Measurements from ENCODE around the gene ICAM3. TPM values are rescaled to one million over a fixed set of nuclear protein-coding genes. Genes with fewer than 3 reads are reported as not detected.

ICAM3 gene
- total RNA-seq, 1 donor from 2014 or later, result 6.8 TPM

- H3K27me3 ChIP-seq (ENCODE audit: control insufficient read depth, insufficient read depth, low read length), result peaks cover 78% of the 10 kb centered on the region
- no peak for TF ChIP-seq CTCF (IDR thresholded peaks at IDR 0.05; ENCODE audit: insufficient read depth, low read length, poor library complexity, severe bottlenecking)
- no peak for DNase-seq (ENCODE audit: low read depth)
These were observed 45.6 kb downstream of the ICAM3 start for GRCh38 chr19:10293637-10294367.

GRCh38 chr19:10292789-10293636 lies 46.4 kb downstream of the ICAM3 start:
- TF ChIP-seq CTCF (IDR thresholded peaks at IDR 0.05; ENCODE audit: insufficient read depth, low read length, poor library complexity, severe bottlenecking), result no peak
- Histone ChIP-seq H3K36me3 (ENCODE audit: control insufficient read depth, insufficient read depth, low read length) (no peaks in the 10 kb centered on the region), H3K4me3 (ENCODE audit: low read depth, low read length) (peak overlapping the region; percentile 26), H3K27me3 (ENCODE audit: control insufficient read depth, insufficient read depth, low read length) (peaks cover 84% of the 10 kb centered on the region)
- no peak for DNase-seq (ENCODE audit: low read depth)

More at GRCh38 chr19:10293637-10294367, 45.6 kb downstream of the ICAM3 start:
- Histone ChIP-seq H3K36me3 (ENCODE audit: control insufficient read depth, insufficient read depth, low read length) (no peaks in the 10 kb centered on the region), H3K4me3 (ENCODE audit: low read depth, low read length) (no peak overlapping the region)

- no peaks in the 10 kb centered on the region for H3K36me3 ChIP-seq (ENCODE audit: control insufficient read depth, insufficient read depth, low read length)
- H3K4me3 ChIP-seq (ENCODE audit: low read depth, low read length), result peak overlapping the region; percentile 26
- no peak for TF ChIP-seq CTCF (IDR thresholded peaks at IDR 0.05; ENCODE audit: insufficient read depth, low read length, poor library complexity, severe bottlenecking)
- DNase-seq (ENCODE audit: low read depth), result no peak
- H3K27me3 ChIP-seq (ENCODE audit: control insufficient read depth, insufficient read depth, low read length), result peaks cover 91% of the 10 kb centered on the region
These were observed 47.1 kb downstream of the ICAM3 start for GRCh38 chr19:10292206-10292788.

GRCh38 chr19:10291554-10292205 lies 47.7 kb downstream of the ICAM3 start:
- peaks cover 97% of the 10 kb centered on the region for H3K27me3 ChIP-seq (ENCODE audit: control insufficient read depth, insufficient read depth, low read length)
- TF ChIP-seq CTCF (IDR thresholded peaks at IDR 0.05; ENCODE audit: insufficient read depth, low read length, poor library complexity, severe bottlenecking), result no peak
- no peaks in the 10 kb centered on the region for H3K36me3 ChIP-seq (ENCODE audit: control insufficient read depth, insufficient read depth, low read length)
- DNase-seq (ENCODE audit: low read depth), result no peak
- peak overlapping the region; percentile 22 for H3K4me3 ChIP-seq (ENCODE audit: low read depth, low read length)

GRCh38 chr19:10290876-10291553 lies 48.4 kb downstream of the ICAM3 start:
- TF ChIP-seq CTCF (IDR thresholded peaks at IDR 0.05; ENCODE audit: insufficient read depth, low read length, poor library complexity, severe bottlenecking), result no peak
- DNase-seq (ENCODE audit: low read depth), result no peak
- no peaks in the 10 kb centered on the region for H3K36me3 ChIP-seq (ENCODE audit: control insufficient read depth, insufficient read depth, low read length)
- peaks cover 92% of the 10 kb centered on the region for H3K27me3 ChIP-seq (ENCODE audit: control insufficient read depth, insufficient read depth, low read length)
- peak overlapping the region; percentile 22 for H3K4me3 ChIP-seq (ENCODE audit: low read depth, low read length)

Measured in kidney epithelial cell (primary cell).